HepG2 (cell line): ENCODE results near the gene PRUNE1. TPM values are rescaled to one million over a fixed set of nuclear protein-coding genes. Genes with fewer than 3 reads are reported as not detected.
A peak's percentile ranks its signal among the peaks of the same experiment; 100 is the strongest.

ENCODE experiments used
- AGO2 ChIP-seq: fragments of 200-400 bp; formaldehyde crosslinking; optimal IDR thresholded peaks from 2 replicates; pipeline ENCODE3; 2017; ENCODE audit warnings: mild to moderate bottlenecking, low read depth, low read length, moderate library complexity
- FOXM1 ChIP-seq: sonication (generic); formaldehyde crosslinking; IDR thresholded peaks from 2 replicates; pipeline ENCODE4 v1.5.0; 2020; ENCODE audit warnings: missing genetic modification reagents
- HHEX ChIP-seq: IDR thresholded peaks from 2 replicates; pipeline ENCODE4 v1.6.1; 2016; ENCODE audit warnings: control low read depth
- JUNB ChIP-seq: sonication (generic); formaldehyde crosslinking; IDR thresholded peaks from 2 replicates; pipeline ENCODE4 v1.8.0; 2022; ENCODE audit warnings: missing genetic modification reagents, mild to moderate bottlenecking, borderline replicate concordance
- REPIN1 ChIP-seq: sonication (generic); formaldehyde crosslinking; IDR thresholded peaks from 2 replicates; pipeline ENCODE4 v1.8.0; 2022; ENCODE audit warnings: missing genetic modification reagents, low read depth, mild to moderate bottlenecking, borderline replicate concordance
- ZBTB7A ChIP-seq: sonication (generic); formaldehyde crosslinking; IDR thresholded peaks from 2 replicates; pipeline ENCODE4 v1.8.0; 2022; ENCODE audit warnings: mild to moderate bottlenecking, missing genetic modification reagents
- ZFP36 ChIP-seq: fragments of 150-350 bp; IDR thresholded peaks from 2 replicates; pipeline ENCODE4 v1.6.1; 2018; ENCODE audit warnings: borderline replicate concordance, low read length, low read depth; ENCODE audit not compliant: partially characterized antibody
- ZNF44 ChIP-seq: sonication (generic); formaldehyde crosslinking; IDR thresholded peaks from 2 replicates; pipeline ENCODE4 v1.5.1; 2020; ENCODE audit warnings: mild to moderate bottlenecking, missing genetic modification reagents
- ZNF615 ChIP-seq: sonication (generic); formaldehyde crosslinking; IDR thresholded peaks from 2 replicates; pipeline ENCODE4 v1.5.0; 2020; ENCODE audit warnings: mild to moderate bottlenecking, missing genetic modification reagents, borderline replicate concordance
- polyA plus RNA-seq, 8 experiments: library from polyadenylated mRNA; depleted of rRNA in 3 of 8; stranded (reverse) in 7 of 8; unstranded in 1 of 8; fragments of >200 nt; fragmentation: Illumina TruSeq in 4 of 8; extraction: Trizol in 4 of 8; gene quantifications; 2 replicates each; pipeline versions ENCODE4 v1.2.1 to v1.2.3, GENCODE V29; 2011 to 2016; ENCODE audit warnings: low read depth in 4 of 8, missing spikeins in 1 of 8, mixed read lengths in 1 of 8; ENCODE audit not compliant: insufficient read depth in 1 of 8
- total RNA-seq, 5 experiments: library from RNA; depleted of rRNA; stranded (reverse); fragments of >200 nt; fragmentation: Illumina TruSeq; extraction: Trizol; gene quantifications; 2 replicates each; pipeline ENCODE4 v1.2.3, GENCODE V29; 2016; ENCODE audit warnings: low read depth in 1 of 5
- TF ChIP-seq, protein P1 (sequence below): sonication (generic); formaldehyde crosslinking; IDR thresholded peaks from 2 replicates; pipeline ENCODE4 v1.4.0; 2020; ENCODE audit warnings: mild to moderate bottlenecking, missing genetic modification reagents, borderline replicate concordance
- TF ChIP-seq, protein P2 (sequence below), 2 experiments: sonication (generic) in 1 of 2; formaldehyde crosslinking in 1 of 2; IDR thresholded peaks; 2 replicates each; pipeline versions ENCODE4 v1.5.1 to v1.6.1; 2011 to 2020; ENCODE audit warnings: borderline replicate concordance in 1 of 2, low read depth in 1 of 2, low read length in 1 of 2, mild to moderate bottlenecking in 1 of 2, missing genetic modification reagents in 1 of 2, moderate library complexity in 1 of 2
- TF ChIP-seq, protein P3 (sequence below): sonication (generic); formaldehyde crosslinking; IDR thresholded peaks from 2 replicates; pipeline ENCODE4 v1.4.0; 2020; ENCODE audit warnings: missing genetic modification reagents, mild to moderate bottlenecking, borderline replicate concordance
- TF ChIP-seq, protein P4 (sequence below): sonication (generic); formaldehyde crosslinking; IDR thresholded peaks from 2 replicates; pipeline ENCODE4 v1.5.0; 2020; ENCODE audit warnings: missing genetic modification reagents

Gene PRUNE1
- total and polyA plus RNA-seq, 2 of the 13 experiments (the other 11 are each of a cell fraction or from before 2014, with no cell fraction given): 19.0 to 31.9 TPM

DNA sequence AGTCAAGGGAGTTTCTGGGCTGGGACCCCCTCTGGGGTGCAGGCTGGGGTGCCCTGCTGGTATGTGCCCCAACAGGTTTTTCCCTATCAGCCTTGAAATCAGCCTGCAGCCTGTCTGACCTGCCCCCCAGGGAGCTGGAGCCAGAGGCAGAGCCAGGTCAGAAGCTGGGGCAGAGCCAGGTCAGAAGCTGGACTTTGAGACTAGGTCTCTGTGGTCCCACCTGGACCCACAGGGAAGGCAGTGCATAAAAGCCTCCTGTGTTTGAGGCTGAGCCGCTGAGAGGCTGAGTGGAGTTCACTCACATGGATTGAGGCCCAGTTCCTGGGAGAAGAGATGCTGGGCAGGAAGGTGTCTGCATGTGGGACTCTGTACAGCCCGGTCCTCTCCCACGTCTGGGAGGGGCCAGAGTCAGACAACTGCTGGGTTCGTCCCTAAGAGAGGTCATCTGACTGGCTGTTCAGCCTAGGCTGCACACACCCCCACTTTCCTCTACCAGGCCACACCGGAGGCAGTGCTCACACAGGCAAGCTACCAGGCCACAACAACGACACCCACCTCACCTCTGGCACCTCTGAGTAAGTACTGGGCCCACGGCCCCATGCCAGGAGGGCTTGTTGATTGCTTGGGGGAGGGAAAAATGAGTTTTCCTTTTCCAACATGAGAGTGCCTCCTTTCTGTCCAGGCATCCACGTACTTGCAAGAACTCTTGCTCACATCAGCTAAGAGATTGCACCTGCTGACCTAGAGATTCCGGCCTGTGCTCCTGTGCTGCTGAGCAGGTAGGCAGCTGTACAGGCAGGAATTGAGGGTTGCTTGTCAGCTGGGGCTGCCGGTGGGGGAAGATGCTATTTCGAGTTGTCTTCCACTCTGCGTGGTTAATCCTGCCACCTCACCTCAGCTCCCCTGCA, 26.2 kb upstream of the PRUNE1 start, which contains the start of gene ANXA9 (continued):
- TF ChIP-seq ZFP36 (no peak), JUNB (CRISPR knock-in tag) (no peak), FOXM1 (no peak), AGO2 (peak; percentile 21), HHEX (CRISPR knock-in tag) (no peak), ZBTB7A (CRISPR knock-in tag) (0 out of 2 replicates have a peak, but pooled peaks have one; percentile 51), ZNF615 (no peak), REPIN1 (CRISPR knock-in tag) (peak; percentile 75; the same call in 1 of the 2 replicates), ZNF44 (CRISPR knock-in tag) (no peak)
- TF ChIP-seq, protein P1, sequence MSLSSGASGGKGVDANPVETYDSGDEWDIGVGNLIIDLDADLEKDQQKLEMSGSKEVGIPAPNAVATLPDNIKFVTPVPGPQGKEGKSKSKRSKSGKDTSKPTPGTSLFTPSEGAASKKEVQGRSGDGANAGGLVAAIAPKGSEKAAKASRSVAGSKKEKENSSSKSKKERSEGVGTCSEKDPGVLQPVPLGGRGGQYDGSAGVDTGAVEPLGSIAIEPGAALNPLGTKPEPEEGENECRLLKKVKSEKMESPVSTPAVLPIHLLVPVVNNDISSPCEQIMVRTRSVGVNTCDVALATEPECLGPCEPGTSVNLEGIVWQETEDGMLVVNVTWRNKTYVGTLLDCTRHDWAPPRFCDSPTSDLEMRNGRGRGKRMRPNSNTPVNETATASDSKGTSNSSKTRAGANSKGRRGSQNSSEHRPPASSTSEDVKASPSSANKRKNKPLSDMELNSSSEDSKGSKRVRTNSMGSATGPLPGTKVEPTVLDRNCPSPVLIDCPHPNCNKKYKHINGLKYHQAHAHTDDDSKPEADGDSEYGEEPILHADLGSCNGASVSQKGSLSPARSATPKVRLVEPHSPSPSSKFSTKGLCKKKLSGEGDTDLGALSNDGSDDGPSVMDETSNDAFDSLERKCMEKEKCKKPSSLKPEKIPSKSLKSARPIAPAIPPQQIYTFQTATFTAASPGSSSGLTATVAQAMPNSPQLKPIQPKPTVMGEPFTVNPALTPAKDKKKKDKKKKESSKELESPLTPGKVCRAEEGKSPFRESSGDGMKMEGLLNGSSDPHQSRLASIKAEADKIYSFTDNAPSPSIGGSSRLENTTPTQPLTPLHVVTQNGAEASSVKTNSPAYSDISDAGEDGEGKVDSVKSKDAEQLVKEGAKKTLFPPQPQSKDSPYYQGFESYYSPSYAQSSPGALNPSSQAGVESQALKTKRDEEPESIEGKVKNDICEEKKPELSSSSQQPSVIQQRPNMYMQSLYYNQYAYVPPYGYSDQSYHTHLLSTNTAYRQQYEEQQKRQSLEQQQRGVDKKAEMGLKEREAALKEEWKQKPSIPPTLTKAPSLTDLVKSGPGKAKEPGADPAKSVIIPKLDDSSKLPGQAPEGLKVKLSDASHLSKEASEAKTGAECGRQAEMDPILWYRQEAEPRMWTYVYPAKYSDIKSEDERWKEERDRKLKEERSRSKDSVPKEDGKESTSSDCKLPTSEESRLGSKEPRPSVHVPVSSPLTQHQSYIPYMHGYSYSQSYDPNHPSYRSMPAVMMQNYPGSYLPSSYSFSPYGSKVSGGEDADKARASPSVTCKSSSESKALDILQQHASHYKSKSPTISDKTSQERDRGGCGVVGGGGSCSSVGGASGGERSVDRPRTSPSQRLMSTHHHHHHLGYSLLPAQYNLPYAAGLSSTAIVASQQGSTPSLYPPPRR (CRISPR knock-in tag): peak; percentile 27; the same call in 1 of the 2 replicates
- TF ChIP-seq, protein P2, sequence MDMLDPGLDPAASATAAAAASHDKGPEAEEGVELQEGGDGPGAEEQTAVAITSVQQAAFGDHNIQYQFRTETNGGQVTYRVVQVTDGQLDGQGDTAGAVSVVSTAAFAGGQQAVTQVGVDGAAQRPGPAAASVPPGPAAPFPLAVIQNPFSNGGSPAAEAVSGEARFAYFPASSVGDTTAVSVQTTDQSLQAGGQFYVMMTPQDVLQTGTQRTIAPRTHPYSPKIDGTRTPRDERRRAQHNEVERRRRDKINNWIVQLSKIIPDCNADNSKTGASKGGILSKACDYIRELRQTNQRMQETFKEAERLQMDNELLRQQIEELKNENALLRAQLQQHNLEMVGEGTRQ (IDR thresholded peaks at IDR 0.05; ENCODE audit: low read depth, low read length): no peak; the same call in 1 of the 2 replicates
- TF ChIP-seq, protein P2 (CRISPR knock-in tag; IDR thresholded peaks at IDR 0.05; ENCODE audit: borderline replicate concordance): peak; percentile 53; the same call in 1 of the 2 replicates
- TF ChIP-seq, protein P3, sequence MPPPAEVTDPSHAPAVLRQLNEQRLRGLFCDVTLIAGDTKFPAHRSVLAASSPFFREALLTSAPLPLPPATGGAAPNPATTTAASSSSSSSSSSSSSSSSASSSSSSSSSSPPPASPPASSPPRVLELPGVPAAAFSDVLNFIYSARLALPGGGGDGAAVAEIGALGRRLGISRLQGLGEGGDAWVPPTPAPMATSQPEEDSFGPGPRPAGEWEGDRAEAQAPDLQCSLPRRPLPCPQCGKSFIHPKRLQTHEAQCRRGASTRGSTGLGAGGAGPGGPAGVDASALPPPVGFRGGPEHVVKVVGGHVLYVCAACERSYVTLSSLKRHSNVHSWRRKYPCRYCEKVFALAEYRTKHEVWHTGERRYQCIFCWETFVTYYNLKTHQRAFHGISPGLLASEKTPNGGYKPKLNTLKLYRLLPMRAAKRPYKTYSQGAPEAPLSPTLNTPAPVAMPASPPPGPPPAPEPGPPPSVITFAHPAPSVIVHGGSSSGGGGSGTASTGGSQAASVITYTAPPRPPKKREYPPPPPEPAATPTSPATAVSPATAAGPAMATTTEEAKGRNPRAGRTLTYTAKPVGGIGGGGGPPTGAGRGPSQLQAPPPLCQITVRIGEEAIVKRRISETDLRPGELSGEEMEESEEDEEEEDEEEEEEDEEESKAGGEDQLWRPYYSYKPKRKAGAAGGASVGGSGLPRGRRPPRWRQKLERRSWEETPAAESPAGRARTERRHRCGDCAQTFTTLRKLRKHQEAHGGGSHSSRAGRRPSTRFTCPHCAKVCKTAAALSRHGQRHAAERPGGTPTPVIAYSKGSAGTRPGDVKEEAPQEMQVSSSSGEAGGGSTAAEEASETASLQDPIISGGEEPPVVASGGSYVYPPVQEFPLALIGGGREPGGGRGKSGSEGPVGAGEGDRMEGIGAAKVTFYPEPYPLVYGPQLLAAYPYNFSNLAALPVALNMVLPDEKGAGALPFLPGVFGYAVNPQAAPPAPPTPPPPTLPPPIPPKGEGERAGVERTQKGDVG (CRISPR knock-in tag): no peak
- TF ChIP-seq, protein P4, sequence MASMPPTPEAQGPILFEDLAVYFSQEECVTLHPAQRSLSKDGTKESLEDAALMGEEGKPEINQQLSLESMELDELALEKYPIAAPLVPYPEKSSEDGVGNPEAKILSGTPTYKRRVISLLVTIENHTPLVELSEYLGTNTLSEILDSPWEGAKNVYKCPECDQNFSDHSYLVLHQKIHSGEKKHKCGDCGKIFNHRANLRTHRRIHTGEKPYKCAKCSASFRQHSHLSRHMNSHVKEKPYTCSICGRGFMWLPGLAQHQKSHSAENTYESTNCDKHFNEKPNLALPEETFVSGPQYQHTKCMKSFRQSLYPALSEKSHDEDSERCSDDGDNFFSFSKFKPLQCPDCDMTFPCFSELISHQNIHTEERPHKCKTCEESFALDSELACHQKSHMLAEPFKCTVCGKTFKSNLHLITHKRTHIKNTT (CRISPR knock-in tag): no peak
